HepG2 (cell line): ENCODE data around the gene ATIC. TPM values are rescaled to one million over a fixed set of nuclear protein-coding genes. Genes with fewer than 3 reads are reported as not detected.

Source experiments
- ARNT ChIP-seq: fragments of 450-650 bp; IDR thresholded peaks from 2 replicates; pipeline ENCODE4 v1.6.1; 2017
- CAMTA2 ChIP-seq: sonication (generic); formaldehyde crosslinking; IDR thresholded peaks from 2 replicates; pipeline ENCODE4 v1.4.0; 2020; ENCODE audit warnings: mild to moderate bottlenecking, missing genetic modification reagents, borderline replicate concordance
- ERF ChIP-seq: IDR thresholded peaks from 2 replicates; pipeline ENCODE4 v1.6.1; 2018; ENCODE audit warnings: missing biosample characterization, missing genetic modification reagents
- GATAD1 ChIP-seq: IDR thresholded peaks from 2 replicates; pipeline ENCODE4 v1.6.1; 2016; ENCODE audit warnings: missing genetic modification reagents, missing compliant biosample characterization
- HDAC2 ChIP-seq: sonication (generic); formaldehyde crosslinking; IDR thresholded peaks from 2 replicates; pipeline ENCODE4 v1.4.0; 2020; ENCODE audit warnings: missing genetic modification reagents
- HIVEP1 ChIP-seq: sonication (generic); formaldehyde crosslinking; IDR thresholded peaks from 2 replicates; pipeline ENCODE4 v1.4.0; 2020; ENCODE audit warnings: mild to moderate bottlenecking, missing genetic modification reagents
- MXI1 ChIP-seq: IDR thresholded peaks from 3 replicates; pipeline ENCODE4 v1.6.1; 2012; ENCODE audit warnings: low read depth, low read length, inconsistent platforms, borderline replicate concordance
- RFX5 ChIP-seq: IDR thresholded peaks from 2 replicates; pipeline ENCODE4 v1.6.1; 2011; ENCODE audit warnings: low read depth, low read length, improper control_type of control experiment
- TRIM24 ChIP-seq: sonication (generic); formaldehyde crosslinking; IDR thresholded peaks from 2 replicates; pipeline ENCODE4 v1.8.0; 2022; ENCODE audit warnings: mild to moderate bottlenecking, missing genetic modification reagents
- ZMYM3 ChIP-seq: sonication (generic); formaldehyde crosslinking; IDR thresholded peaks from 2 replicates; pipeline ENCODE4 v1.5.1; 2020; ENCODE audit warnings: mild to moderate bottlenecking, missing genetic modification reagents
- ZNF10 ChIP-seq: sonication (generic); formaldehyde crosslinking; IDR thresholded peaks from 2 replicates; pipeline ENCODE4 v1.4.0; 2020; ENCODE audit warnings: mild to moderate bottlenecking, low read depth, missing genetic modification reagents, borderline replicate concordance
- ZNF770 ChIP-seq: sonication (generic); formaldehyde crosslinking; IDR thresholded peaks from 2 replicates; pipeline ENCODE4 v1.5.0; 2020; ENCODE audit warnings: mild to moderate bottlenecking, missing genetic modification reagents
- polyA plus RNA-seq, 8 experiments: library from polyadenylated mRNA; depleted of rRNA in 3 of 8; stranded (reverse) in 7 of 8; unstranded in 1 of 8; fragments of >200 nt; fragmentation: Illumina TruSeq in 4 of 8; extraction: Trizol in 4 of 8; gene quantifications; 2 replicates each; pipeline versions ENCODE4 v1.2.1 to v1.2.3, GENCODE V29; 2011 to 2016; ENCODE audit warnings: low read depth in 4 of 8, missing spikeins in 1 of 8, mixed read lengths in 1 of 8; ENCODE audit not compliant: insufficient read depth in 1 of 8
- total RNA-seq, 5 experiments: library from RNA; depleted of rRNA; stranded (reverse); fragments of >200 nt; fragmentation: Illumina TruSeq; extraction: Trizol; gene quantifications; 2 replicates each; pipeline ENCODE4 v1.2.3, GENCODE V29; 2016; ENCODE audit warnings: low read depth in 1 of 5
- TF ChIP-seq, protein P1 (sequence below): sonication (generic); formaldehyde crosslinking; IDR thresholded peaks from 2 replicates; pipeline ENCODE4 v1.5.0; 2020; ENCODE audit warnings: mild to moderate bottlenecking, missing genetic modification reagents
- TF ChIP-seq, protein P2 (sequence below): fragments of 450-650 bp; IDR thresholded peaks from 2 replicates; pipeline ENCODE4 v1.6.1; 2017
- TF ChIP-seq, protein P3 (sequence below), 2 experiments: IDR thresholded peaks; 2 replicates each; pipeline ENCODE4 v1.6.1; 2011 to 2012; ENCODE audit warnings: low read length in 2 of 2, borderline replicate concordance in 1 of 2, low read depth in 1 of 2, mild to moderate bottlenecking in 1 of 2, moderate library complexity in 1 of 2
- TF ChIP-seq, protein P4 (sequence below): sonication (generic); formaldehyde crosslinking; IDR thresholded peaks from 2 replicates; pipeline ENCODE4 v1.8.0; 2022; ENCODE audit warnings: missing genetic modification reagents, mild to moderate bottlenecking, borderline replicate concordance

Gene ATIC
- total and polyA plus RNA-seq, 2 of the 13 experiments (the other 11 are each of a cell fraction or from before 2014, with no cell fraction given) = 89.8 to 146 TPM

DNA sequence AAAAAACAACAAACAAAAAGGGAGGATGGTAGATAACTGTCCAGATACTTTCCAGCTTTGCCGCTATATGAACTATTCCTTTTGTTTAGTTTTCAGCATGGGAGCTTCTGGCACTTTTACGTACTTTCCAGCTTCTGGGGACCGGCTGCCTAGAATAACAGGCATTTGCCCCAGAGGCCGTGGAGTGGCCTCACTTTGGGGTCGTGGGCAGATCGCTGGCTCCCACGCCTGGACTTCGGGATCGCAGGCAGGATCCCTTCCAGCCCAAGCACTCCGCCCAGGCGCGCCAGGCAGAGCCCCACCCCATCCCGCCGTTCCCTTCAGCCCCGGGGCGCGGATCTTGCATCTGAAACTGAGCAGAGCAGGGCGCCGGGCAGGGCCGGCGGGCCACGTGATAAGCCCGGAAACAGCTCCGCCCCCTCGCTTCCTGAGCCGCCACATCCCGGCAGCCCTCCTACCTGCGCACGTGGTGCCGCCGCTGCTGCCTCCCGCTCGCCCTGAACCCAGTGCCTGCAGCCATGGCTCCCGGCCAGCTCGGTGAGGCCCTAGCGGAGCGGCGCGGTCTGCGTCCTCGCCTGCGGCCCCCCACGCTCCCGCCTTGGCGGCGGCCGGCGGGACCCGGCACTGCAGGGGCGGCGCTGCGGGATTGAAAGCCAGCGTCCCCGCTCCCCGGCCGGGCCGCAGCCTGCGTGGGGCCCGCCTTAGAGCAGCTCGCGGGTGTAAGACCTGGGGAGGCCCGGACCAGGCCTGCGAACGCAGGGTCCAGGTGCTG, at the start of gene ATIC (continued):
- TF ChIP-seq, protein P1, sequence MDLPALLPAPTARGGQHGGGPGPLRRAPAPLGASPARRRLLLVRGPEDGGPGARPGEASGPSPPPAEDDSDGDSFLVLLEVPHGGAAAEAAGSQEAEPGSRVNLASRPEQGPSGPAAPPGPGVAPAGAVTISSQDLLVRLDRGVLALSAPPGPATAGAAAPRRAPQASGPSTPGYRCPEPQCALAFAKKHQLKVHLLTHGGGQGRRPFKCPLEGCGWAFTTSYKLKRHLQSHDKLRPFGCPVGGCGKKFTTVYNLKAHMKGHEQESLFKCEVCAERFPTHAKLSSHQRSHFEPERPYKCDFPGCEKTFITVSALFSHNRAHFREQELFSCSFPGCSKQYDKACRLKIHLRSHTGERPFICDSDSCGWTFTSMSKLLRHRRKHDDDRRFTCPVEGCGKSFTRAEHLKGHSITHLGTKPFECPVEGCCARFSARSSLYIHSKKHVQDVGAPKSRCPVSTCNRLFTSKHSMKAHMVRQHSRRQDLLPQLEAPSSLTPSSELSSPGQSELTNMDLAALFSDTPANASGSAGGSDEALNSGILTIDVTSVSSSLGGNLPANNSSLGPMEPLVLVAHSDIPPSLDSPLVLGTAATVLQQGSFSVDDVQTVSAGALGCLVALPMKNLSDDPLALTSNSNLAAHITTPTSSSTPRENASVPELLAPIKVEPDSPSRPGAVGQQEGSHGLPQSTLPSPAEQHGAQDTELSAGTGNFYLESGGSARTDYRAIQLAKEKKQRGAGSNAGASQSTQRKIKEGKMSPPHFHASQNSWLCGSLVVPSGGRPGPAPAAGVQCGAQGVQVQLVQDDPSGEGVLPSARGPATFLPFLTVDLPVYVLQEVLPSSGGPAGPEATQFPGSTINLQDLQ (CRISPR knock-in tag) = peak; percentile 84; the same call in 1 of the 2 replicates
- TF ChIP-seq ERF (peak; percentile 99), ZMYM3 (CRISPR knock-in tag) (peak; percentile 87), MXI1 (peak; percentile 99; the same call in 2 of the 3 replicates), ZNF770 (peak; percentile 62; the same call in 1 of the 2 replicates), HDAC2 (CRISPR knock-in tag) (peak; percentile 88), RFX5 (no peak), ZNF10 (no peak), CAMTA2 (CRISPR knock-in tag) (peak; percentile 88), GATAD1 (CRISPR knock-in tag) (peak; percentile 85), TRIM24 (CRISPR knock-in tag) (no peak), ARNT (no peak), HIVEP1 (no peak; the same call in 1 of the 2 replicates)
- TF ChIP-seq, protein P2, sequence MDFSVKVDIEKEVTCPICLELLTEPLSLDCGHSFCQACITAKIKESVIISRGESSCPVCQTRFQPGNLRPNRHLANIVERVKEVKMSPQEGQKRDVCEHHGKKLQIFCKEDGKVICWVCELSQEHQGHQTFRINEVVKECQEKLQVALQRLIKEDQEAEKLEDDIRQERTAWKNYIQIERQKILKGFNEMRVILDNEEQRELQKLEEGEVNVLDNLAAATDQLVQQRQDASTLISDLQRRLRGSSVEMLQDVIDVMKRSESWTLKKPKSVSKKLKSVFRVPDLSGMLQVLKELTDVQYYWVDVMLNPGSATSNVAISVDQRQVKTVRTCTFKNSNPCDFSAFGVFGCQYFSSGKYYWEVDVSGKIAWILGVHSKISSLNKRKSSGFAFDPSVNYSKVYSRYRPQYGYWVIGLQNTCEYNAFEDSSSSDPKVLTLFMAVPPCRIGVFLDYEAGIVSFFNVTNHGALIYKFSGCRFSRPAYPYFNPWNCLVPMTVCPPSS = no peak
- TF ChIP-seq, protein P3, sequence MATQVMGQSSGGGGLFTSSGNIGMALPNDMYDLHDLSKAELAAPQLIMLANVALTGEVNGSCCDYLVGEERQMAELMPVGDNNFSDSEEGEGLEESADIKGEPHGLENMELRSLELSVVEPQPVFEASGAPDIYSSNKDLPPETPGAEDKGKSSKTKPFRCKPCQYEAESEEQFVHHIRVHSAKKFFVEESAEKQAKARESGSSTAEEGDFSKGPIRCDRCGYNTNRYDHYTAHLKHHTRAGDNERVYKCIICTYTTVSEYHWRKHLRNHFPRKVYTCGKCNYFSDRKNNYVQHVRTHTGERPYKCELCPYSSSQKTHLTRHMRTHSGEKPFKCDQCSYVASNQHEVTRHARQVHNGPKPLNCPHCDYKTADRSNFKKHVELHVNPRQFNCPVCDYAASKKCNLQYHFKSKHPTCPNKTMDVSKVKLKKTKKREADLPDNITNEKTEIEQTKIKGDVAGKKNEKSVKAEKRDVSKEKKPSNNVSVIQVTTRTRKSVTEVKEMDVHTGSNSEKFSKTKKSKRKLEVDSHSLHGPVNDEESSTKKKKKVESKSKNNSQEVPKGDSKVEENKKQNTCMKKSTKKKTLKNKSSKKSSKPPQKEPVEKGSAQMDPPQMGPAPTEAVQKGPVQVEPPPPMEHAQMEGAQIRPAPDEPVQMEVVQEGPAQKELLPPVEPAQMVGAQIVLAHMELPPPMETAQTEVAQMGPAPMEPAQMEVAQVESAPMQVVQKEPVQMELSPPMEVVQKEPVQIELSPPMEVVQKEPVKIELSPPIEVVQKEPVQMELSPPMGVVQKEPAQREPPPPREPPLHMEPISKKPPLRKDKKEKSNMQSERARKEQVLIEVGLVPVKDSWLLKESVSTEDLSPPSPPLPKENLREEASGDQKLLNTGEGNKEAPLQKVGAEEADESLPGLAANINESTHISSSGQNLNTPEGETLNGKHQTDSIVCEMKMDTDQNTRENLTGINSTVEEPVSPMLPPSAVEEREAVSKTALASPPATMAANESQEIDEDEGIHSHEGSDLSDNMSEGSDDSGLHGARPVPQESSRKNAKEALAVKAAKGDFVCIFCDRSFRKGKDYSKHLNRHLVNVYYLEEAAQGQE (IDR thresholded peaks at IDR 0.05; ENCODE audit: borderline replicate concordance in 1 of 2, low read depth in 1 of 2, low read length in 2 of 2) = peak in 1 of 2 experiments; percentile 77; a peak in 1 of 4 replicates
- TF ChIP-seq, protein P4, sequence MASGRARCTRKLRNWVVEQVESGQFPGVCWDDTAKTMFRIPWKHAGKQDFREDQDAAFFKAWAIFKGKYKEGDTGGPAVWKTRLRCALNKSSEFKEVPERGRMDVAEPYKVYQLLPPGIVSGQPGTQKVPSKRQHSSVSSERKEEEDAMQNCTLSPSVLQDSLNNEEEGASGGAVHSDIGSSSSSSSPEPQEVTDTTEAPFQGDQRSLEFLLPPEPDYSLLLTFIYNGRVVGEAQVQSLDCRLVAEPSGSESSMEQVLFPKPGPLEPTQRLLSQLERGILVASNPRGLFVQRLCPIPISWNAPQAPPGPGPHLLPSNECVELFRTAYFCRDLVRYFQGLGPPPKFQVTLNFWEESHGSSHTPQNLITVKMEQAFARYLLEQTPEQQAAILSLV (CRISPR knock-in tag) = peak; percentile 99
